Retinal pigment epithelial cell (primary cell): Measurements from ENCODE around the gene CBLN1.
"Not testable (repeated sequence)": the region's sequence is repeated elsewhere in the genome, so short reads cannot be mapped to it uniquely, and the experiment has no call there.

ENCODE experiments used
- DNase-seq: peaks from one replicate; pipeline ENCODE4 v3.0.0-alpha.2; 2010; ENCODE audit warnings: low read depth
- H3K4me3 ChIP-seq: 2 replicates; pipeline ENCODE4 v1.5.1; 2011; ENCODE audit warnings: mild to moderate bottlenecking, low read length, control low read depth, moderate library complexity
- TF ChIP-seq, protein P1 (sequence below): conservative IDR thresholded peaks from 2 replicates; pipeline ENCODE4 v1.5.1; 2011; ENCODE audit warnings: low read depth, low read length, control low read depth, inconsistent platforms

Gene CBLN1

DNA sequence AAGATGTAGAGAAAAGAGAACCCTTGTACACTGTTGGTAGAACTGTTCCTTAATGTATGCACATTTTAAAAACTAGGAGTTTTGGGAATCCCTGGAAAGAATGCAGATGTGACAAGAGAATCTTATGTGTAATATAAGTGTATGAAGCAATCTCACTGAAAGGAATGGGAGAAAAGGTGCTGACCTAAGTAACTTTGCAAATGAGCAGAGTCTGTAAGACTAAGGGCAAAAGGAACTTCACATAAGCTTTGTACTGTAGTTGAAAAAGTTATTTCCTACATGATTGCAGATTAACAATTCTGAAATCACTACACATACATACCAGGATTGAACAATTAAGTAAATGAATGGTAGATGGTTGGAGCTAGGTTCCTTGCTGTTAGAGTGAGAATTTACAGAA lies 22.3 kb downstream of the CBLN1 start:
- no peak for DNase-seq
- TF ChIP-seq, protein P1, sequence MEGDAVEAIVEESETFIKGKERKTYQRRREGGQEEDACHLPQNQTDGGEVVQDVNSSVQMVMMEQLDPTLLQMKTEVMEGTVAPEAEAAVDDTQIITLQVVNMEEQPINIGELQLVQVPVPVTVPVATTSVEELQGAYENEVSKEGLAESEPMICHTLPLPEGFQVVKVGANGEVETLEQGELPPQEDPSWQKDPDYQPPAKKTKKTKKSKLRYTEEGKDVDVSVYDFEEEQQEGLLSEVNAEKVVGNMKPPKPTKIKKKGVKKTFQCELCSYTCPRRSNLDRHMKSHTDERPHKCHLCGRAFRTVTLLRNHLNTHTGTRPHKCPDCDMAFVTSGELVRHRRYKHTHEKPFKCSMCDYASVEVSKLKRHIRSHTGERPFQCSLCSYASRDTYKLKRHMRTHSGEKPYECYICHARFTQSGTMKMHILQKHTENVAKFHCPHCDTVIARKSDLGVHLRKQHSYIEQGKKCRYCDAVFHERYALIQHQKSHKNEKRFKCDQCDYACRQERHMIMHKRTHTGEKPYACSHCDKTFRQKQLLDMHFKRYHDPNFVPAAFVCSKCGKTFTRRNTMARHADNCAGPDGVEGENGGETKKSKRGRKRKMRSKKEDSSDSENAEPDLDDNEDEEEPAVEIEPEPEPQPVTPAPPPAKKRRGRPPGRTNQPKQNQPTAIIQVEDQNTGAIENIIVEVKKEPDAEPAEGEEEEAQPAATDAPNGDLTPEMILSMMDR: no peak

DNA sequence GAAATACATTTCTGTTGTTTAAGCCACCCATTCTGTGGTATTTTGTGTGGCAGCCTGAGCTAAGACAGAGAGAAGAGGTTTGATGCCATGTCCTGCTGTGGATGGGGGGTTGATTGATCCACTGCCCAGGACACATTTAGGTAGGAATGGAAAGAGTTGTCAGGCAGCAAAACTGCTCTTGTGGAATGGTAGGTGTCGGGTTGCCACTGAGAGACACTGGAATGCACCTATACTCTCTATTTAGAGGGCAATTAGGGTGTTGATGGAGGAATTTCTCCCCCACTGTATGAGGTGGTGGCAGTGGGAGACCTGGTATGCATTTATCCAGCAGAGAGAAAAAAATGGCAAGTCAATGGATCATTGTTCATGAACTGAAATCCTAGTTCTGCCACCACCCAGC lies 30.9 kb downstream of the CBLN1 start:
- DNase-seq: no peak
- H3K4me3 ChIP-seq: no peak overlapping the region
- TF ChIP-seq, protein P1: no peak

More for the DNA sequence above, 22.3 kb downstream of the CBLN1 start:
- no peak overlapping the region for H3K4me3 ChIP-seq

DNA sequence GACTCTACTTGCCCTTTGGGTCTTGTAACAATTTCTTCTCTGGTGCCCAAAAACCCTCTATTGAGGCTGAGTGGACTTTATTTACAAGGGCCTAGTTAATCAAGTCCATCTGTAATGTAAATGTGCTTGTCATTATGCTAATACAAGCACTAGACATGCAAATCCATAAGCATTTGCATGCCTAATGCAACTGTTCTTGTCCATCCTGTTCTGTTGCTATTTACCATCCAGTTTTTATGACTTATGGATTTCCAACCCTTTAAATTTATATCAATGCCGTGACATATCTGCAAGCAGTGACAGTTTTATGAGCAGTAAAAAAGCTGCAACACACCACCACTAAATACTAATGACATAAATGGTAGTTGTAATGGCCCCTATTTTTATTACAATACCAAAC lies 33.4 kb downstream of the CBLN1 start:
- TF ChIP-seq, protein P1: no peak
- no peak overlapping the region for H3K4me3 ChIP-seq
- DNase-seq: no peak

DNA sequence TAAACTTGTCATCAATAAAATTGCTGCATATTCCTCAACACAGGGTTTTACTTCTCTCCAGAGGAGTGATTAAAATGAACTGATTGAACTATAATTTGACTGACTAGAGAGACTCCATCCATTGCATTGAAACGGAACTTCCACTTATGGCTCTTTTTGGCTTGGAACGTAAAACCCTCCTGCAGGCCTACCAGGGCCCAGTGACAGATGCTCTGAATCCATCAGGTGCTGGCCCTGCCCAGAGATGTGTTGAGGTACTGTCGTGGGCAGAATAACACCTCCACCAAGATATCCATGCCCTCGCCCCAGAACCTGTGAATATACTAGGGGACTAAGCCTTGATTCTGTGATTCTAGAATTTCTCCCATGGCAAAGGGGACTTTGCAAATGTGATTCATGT lies 45.4 kb downstream of the CBLN1 start:
- H3K4me3 ChIP-seq: no peak overlapping the region
- no peak for DNase-seq
- TF ChIP-seq, protein P1: no peak

DNA sequence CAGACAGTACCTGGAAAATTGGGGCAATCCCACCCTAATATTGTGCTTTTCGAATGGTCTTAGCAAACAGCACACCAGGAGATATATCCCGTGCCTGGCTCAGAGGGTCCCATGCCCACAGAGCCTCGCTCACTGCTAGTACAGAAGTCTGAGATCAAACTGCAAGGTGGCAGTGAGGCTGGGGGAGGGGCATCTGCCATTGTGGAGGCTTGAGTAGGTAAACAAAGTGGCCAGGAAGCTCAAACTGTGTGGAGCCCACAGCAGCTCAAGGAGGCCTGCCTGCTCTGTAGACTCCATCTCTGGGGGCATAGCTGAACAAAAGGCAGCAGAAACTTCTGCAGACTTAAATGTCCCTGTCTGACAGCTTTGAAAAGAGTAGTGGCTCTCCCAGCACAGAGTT lies 53.3 kb downstream of the CBLN1 start:
- DNase-seq, H3K4me3 ChIP-seq: not testable (repeated sequence)
